HS-5 (cell line): ENCODE results near the gene CAPN5.
A peak's percentile ranks its signal among the peaks of the same experiment; 100 is the strongest.
"Not testable (repeated sequence)": the region's sequence is repeated elsewhere in the genome, so short reads cannot be mapped to it uniquely, and the experiment has no call there.

Source experiments
- DNase-seq: peaks from one replicate; pipeline ENCODE4 v3.0.0-alpha.2; 2012; ENCODE audit warnings: low read depth

Gene CAPN5

GRCh38 chr11:77066229-77067042 is at the start of gene CAPN5:
TSS of gene CAPN5 (plus strand) at chr11:77066971. CDS start at chr11:77084887, 17,916 bp downstream.
- DNase-seq = peak; percentile 54

- not testable (repeated sequence) for DNase-seq
These were observed 48.3 kb upstream of the CAPN5 start for GRCh38 chr11:77018396-77018924.

DNA sequence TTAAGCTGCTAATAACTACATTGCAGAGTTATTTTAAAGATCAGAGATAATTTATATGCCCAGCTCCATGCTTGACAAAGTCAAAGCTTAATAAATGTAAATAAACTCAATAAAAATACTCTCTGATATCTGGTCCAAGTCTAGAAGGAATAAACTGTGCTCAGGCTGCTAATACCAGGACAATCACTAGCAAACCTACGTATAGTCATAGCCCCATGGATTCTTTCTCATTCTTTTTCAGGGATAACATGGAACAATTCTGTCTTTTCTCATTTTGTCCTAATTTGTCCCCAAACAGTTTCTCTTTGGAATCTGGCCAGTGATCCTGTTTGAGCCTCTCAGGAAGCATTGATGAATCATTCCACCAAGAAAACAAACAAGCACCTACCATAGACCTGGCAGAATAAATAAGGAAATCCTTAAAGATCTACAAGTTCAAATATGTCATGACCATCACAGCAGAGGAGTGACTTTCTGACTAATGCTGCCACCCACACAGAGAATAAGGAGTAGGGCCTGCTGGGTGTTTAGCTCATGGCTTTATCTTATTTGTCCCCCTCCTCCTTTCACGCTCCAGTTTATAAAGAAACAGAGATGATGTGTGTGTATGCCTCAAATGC is 46.7 kb upstream of the CAPN5 start:
- no peak for DNase-seq

DNA sequence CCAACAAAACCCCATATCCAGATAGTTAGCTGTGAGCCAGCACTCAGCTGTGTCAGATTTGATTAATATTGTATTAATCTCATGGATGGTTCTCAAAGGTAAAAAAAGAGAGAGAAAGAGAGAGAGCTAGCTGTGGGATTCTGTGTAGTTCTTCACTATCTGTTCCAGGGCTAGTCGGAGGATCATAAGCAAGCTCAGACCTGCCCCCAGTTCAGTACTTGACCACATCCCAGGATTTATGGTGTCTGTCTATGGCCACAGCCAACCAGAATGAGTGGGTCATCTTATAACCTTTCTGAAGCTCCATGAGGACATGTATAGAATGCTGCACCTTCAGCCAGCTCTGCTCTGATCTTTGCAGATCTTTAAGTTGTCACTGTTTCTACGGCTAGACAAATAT is 46.0 kb upstream of the CAPN5 start:
- no peak for DNase-seq

- DNase-seq = no peak
These were observed 42.0 kb upstream of the CAPN5 start for GRCh38 chr11:77024745-77025144.

- DNase-seq = no peak
These were observed 40.5 kb upstream of the CAPN5 start for GRCh38 chr11:77026221-77026620.

DNA sequence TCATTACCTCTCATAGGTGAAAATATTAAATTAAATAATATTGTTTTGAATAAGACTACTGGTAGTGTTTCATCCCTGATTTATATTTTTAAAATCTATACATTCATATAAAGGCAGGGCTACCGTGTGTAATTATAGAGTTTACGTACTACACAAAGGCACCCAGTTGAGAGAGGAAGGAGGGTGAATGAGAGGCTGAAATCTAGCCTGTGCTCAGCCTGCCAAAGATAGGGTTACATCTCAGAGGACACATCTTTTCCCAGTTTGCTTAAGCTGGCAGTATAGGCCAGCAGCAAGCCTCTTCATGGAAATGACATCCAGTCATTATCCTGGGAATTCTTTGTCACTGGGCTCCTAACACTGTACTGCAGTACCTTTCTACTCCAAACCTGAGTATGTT is 40.0 kb upstream of the CAPN5 start:
- DNase-seq = no peak

GRCh38 chr11:77027275-77027674 is 39.5 kb upstream of the CAPN5 start:
- DNase-seq = no peak

GRCh38 chr11:77029829-77030228 is 36.9 kb upstream of the CAPN5 start:
- DNase-seq = no peak

DNA sequence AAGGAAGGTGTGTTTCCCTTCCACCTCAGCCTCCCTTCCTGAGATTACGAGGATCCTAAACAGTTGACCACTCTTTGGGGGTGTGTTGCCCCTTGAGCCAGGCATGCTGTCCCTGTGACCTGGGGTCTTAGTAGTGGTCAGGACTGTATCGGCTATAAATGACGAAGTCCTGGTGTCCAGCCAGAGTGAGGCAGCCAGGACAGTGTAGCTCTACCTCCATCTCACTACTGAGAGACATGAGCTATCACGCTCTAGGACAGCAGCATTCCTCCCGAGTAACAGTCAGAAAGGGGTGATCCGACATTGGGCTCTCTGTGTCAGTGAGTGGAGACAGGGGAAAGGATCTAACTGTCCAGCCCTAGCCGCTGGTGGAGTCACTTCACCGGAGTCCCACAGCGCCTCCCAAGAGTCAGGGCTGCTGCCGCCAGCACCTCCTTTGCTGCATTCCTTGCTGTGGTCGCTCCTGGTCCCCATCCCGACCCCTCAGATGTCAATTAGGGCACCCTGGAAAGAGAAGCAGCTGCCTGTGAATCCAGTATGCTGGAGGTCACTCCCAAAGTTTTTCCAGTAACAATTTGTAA is 35.8 kb upstream of the CAPN5 start:
- no peak for DNase-seq

GRCh38 chr11:77031599-77031998 is 35.2 kb upstream of the CAPN5 start:
- no peak for DNase-seq

DNA sequence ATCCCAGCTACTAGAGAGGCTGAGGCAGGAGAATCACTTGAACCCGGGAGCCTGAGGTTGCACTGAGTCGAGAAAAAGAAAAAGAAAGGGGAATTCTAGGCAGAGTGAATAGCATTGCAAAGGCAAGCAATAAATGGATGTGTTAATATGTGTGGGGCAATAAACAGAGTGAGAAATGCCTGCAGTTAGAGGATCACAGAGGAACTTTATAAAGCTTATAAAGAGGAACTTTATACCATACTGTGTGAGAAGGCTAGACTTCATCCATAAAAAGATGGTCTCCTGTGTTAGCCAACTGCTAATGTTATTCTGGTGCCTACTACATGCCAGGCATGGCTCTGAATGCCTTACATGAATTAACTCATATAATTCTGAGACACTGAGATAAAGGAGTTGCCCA is 31.7 kb upstream of the CAPN5 start:
- DNase-seq = no peak

DNA sequence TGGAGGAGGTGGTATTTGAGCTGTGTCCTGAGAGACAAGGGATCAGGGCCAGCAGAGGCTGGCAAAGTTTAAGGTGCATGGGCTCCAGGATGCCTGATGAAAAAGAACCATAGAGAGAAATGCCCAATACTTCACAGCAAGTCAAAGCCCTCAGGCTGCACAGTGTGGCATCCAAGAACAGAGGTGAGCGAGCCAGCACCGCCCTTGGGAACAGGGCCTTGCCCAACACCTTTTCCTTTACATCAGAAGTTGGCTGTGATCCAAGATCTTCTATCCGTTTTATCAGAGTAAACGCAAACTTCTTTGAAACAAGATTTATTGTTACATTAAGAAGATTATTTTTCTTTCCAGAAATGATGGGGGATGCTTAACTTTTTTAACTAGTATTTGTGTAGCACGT is 31.2 kb upstream of the CAPN5 start:
- DNase-seq = no peak

DNA sequence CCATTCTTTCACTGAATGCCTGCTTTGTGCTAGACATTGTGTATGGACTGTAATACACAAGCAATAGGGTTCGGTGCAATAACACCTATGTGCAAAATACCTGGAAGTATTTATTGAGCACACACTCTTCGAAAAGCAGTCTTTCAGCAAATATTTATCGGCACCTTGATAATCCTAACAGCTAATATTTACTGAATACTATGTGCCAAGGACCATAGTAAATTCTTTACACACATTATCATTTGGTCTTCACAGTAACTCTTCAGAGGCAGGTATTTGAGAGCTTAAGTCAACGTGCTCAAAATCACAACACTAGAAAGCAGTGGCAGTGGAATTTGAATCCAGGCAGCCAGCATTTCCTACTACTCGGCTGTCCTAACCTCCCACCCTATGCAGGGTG is 30.4 kb upstream of the CAPN5 start:
- no peak for DNase-seq

DNA sequence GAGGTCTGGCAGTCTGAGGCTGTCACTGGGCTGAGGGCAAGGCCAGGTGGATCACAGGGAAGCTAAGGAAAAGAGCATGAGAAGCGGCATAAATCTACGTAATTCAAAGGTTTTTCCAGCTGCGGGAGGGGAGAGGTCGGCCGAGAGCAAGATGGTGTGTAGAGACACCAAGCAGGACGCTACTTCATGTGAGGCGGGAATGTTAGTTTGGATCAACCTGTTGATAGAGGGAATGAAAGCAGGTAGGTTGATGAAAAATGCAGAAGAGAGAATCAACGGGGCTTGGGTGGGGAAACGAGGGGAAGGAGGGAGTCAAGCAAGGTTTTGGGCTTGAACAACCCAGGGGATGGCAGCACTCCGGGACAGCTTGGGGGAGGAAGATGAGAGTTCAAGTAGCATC is 29.7 kb upstream of the CAPN5 start:
- DNase-seq = no peak

DNA sequence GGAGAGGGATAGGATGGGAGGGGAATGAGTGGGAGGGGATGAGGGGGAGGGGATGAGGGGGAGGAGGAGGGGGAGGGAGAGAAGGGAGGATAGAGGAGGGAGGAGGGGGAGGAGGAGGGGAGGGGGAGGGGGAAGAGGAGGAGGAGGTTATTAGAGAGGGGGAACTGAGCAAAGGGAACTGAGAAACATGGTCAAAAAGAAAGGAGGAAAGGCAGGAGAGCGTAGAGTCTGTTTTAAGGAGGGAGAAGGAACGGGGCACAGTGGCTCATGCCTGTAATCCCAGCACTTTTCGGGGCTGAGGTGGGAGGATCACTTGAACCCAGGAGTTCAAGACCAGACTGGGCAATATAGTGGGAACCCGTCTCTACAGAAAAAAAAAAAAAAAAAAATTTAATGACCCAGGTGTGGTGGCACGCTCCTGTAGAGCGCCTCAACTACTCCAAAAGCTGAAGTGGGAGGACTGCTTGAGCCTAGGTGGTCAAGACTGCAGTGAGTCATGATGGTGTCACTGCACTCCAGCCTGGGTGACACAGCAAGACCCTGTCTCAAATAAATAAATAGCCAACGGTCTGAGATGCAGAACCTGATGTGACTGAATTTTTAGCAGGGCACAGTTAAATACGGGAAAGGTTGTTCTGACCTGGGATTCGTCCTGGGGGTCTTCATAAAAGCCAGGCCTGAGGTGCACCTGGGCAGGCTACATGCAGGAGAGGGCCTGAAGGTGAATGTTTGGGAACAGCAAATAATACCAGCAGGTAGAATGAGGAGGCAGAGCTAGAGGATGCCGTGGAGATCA is 28.5 kb upstream of the CAPN5 start:
- no peak for DNase-seq

GRCh38 chr11:77038825-77039326 is 27.9 kb upstream of the CAPN5 start:
- no peak for DNase-seq

DNA sequence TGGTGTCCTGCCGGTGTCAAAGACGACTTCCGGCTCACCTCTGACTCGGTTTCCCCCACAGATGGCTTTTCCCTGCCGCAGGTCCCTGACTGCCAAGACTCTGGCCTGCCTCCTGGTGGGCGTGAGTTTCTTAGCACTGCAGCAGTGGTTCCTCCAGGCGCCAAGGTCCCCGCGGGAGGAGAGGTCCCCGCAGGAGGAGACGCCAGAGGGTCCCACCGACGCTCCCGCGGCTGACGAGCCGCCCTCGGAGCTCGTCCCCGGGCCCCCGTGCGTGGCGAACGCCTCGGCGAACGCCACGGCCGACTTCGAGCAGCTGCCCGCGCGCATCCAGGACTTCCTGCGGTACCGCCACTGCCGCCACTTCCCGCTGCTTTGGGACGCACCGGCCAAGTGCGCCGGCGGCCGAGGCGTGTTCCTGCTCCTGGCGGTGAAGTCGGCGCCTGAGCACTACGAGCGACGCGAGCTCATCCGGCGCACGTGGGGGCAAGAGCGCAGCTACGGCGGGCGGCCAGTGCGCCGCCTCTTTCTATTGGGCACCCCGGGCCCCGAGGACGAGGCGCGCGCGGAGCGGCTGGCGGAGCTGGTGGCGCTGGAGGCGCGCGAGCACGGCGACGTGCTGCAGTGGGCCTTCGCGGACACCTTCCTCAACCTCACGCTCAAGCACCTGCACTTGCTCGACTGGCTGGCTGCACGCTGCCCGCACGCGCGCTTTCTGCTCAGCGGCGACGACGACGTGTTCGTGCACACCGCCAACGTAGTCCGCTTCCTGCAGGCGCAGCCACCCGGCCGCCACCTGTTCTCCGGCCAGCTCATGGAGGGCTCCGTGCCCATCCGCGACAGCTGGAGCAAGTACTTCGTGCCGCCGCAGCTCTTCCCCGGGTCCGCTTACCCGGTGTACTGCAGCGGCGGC is 27.0 kb upstream of the CAPN5 start:
- DNase-seq = no peak

DNA sequence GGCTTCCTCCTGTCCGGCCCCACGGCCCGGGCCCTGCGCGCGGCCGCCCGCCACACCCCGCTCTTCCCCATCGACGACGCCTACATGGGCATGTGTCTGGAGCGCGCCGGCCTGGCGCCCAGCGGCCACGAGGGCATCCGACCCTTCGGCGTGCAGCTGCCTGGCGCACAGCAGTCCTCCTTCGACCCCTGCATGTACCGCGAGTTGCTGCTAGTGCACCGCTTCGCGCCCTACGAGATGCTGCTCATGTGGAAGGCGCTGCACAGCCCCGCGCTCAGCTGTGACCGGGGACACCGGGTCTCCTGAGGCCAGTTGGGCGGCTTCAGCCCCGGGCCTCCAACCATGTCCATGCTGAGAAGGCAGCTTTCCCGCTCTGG is 26.4 kb upstream of the CAPN5 start:
- no peak for DNase-seq

GRCh38 chr11:77040889-77041288 is 25.9 kb upstream of the CAPN5 start:
- no peak for DNase-seq

DNA sequence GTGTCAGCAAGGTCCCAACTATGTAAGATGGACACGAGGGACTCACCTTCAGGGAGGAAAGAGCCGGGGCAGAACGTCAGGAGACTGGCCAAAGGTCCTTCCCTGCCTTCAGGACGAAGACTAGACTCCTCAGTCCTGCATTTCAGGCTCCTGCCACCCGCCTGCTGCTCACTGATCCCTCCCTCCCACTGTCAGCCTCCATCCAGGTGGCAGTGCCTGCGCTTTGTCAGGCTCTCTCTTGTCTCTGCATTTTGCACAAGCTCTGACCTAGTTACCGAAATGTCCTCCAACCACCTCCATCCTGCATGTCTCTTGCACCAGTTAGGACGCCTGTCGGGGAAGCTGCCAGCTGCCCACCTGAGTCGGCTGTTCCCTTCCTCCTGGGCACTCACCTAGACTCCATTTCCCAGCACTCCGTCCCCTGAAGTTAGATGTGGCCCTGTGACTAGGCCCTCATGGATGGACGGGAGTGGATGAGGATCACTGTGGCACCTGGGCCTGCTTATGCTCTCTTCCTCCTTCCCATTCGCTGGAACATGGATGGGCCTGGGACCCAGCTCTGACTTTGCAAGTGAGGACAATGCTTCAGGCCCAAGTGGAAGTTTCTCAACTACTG is 24.6 kb upstream of the CAPN5 start:
- DNase-seq = no peak
